NCI-H2196 (cell line): ENCODE results near the gene DHRSX.
"Not testable (repeated sequence)": the region's sequence is repeated elsewhere in the genome, so short reads cannot be mapped to it uniquely, and the experiment has no call there.

Experiments used
- DNase-seq: peaks from one replicate; lab custom pipeline; 2025; ENCODE audit not compliant: unreplicated experiment; lab: John Stamatoyannopoulos, UW

Gene DHRSX

GRCh38 chrX:2267890-2268289 lies 232.9 kb downstream of the DHRSX start:
- DNase-seq, result no peak

- DNase-seq, result no peak
Observed at GRCh38 chrX:2266445-2267349, 234.1 kb downstream of the DHRSX start.

- not testable (repeated sequence) for DNase-seq
Observed at GRCh38 chrX:2265658-2266444, 234.9 kb downstream of the DHRSX start.

GRCh38 chrX:2264179-2265030 lies 236.4 kb downstream of the DHRSX start:
- no peak for DNase-seq

GRCh38 chrX:2263203-2263602 lies 237.6 kb downstream of the DHRSX start:
- DNase-seq, result no peak

- DNase-seq, result no peak
Observed at GRCh38 chrX:2262668-2263055, 238.1 kb downstream of the DHRSX start.

DNA sequence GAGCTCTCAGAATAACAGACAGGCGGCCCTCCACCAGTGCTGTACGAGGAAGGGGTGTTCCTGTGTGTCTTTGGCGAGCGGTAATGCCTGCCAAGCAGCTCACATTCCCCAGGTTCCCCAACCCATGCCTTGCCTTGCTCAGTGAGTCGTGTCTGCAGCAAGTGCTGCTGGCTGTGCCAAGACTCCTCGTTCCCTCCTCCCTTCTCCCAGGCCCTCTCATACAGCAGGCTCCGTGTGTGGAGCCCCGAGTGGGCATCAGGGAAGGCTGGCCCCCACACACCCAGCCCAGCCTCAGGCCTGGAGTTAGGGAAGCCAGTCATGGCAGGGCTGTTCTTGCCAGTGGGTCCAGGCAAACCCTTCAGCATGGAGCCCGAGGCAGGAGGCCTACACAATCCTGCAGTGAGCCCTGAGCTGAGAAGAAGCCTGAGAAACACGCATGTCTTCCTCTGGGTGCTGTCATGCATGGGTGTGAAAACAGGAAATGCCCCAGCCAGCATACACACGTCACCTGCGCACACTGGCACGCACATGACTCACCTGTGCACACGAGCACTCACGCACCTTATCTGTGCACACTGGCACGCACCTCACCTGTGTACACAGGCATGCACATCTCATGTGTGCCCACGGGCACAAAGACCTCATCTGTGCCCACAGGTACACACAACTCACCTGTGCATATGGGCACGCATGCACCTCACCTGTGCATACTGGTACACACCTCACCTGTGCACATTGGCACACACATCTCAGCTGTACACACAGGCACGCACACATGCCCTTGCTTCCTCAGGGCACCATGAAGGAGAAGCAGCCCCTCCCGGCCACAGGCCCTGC lies 238.7 kb downstream of the DHRSX start:
- DNase-seq, result no peak

GRCh38 chrX:2252331-2253065 lies 248.3 kb downstream of the DHRSX start:
- no peak for DNase-seq

GRCh38 chrX:2251211-2251610 lies 249.6 kb downstream of the DHRSX start:
- DNase-seq, result no peak

DNA sequence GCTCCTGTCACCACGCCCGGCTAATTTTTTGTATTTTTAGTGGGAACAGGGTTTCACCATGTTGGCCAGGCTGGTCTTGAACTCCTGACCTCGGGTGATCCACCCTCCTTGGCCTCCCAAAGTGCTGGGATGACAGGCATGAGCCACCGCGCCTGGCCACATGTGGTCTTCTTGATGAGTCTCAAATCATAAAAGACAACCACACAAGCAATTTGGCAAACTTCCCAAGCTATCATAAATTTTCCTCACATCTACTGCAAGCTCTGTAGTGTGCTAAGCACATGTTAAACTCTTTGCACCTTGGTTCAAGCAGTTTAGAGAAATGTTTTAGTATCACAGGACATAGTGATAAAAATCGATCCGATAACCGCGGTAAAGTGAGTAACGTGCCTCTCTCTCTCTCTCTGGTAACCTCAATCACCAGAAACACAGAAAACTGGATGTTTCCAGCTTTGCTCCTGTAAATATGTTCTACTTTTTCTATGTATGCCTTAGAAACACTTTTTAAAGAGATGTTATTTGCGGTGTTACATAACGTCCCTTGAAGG lies 256.8 kb downstream of the DHRSX start:
- DNase-seq, result no peak

DNA sequence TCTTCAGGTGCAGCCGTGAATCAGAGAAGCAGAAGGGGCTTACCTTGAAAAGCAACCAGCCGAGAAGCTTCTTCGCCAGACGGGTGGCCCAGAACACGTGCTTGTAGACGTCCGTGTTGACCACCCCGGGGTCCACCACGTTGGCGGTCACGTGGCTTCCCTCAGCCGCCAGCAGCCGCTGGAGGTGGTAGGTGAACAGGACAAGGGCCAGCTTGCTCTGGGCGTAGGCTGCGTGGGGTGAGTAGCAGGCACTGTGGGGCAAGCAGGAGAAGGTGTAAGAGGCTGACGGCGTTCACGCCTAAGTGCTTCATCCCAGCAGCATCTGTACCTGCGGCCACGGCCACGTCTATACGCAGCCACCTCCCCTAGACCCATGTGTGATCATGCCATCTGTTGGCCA lies 257.8 kb downstream of the DHRSX start:
- DNase-seq, result no peak

- no peak for DNase-seq
Observed at GRCh38 chrX:2242326-2242725, 258.4 kb downstream of the DHRSX start.

- DNase-seq, result not testable (repeated sequence)
Observed at GRCh38 chrX:2241496-2241895, 259.3 kb downstream of the DHRSX start.

GRCh38 chrX:2240761-2241160 lies 260.0 kb downstream of the DHRSX start:
- DNase-seq, result not testable (repeated sequence)

- DNase-seq, result no peak
Observed at GRCh38 chrX:2237976-2238375, 262.8 kb downstream of the DHRSX start.

DNA sequence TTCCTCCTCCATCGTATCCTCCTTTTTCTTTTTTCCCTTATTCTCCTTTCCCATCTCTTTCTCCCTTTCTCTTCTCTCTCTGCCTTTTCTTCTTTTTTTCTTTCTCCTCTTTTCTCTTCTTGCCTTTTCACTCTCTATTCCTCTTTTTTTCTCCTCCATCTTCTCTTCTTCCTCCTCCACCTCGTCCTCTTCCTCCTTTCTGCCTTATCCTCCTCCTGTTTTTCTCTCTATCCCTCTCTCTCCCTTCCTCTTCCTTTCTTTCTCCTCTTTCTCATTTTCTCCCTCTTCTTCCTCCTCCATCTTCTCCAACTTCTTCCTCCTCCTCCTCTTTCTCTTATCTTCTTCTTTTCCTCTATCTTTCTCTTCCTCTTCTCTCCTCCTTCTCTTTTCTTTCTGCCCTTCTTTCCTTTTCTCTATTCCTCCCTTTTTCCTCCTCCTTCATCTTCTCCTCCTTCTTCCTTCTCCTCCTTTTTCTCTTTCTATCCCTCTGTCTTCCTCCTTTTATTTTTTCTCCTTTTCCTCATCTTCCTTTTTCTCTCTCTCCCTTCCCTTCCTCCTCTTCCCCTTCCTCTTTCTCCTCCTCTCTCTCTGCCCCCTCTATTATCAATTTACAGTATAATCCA lies 269.1 kb downstream of the DHRSX start:
- DNase-seq, result no peak

GRCh38 chrX:2230457-2230856 lies 270.3 kb downstream of the DHRSX start:
- DNase-seq, result no peak

- no peak for DNase-seq
Observed at GRCh38 chrX:2228536-2228935, 272.2 kb downstream of the DHRSX start.
